ENCODE measurements around the gene CEACAM5.

DNA sequence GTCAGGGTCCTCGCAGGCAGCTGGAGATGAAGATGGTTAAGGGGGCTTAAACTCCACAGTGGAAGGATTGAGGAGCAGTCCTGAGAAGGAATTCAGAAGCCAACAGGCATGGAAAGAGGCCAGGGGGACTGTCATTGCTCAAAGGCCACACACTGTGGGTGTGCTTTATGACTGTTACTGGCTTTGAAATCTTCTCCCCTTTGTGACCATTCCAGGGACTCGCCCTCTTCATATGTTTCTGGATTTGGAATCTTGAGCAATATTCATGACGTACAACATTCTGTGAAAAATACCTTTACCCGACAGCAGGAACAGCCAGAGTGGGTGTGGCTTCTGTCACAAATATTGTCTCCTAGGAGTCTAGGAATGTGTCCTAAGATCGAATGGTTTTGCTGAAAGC is 36.9 kb upstream of the CEACAM5 start:
- no peak for TF ChIP-seq L3MBTL2 (conservative IDR thresholded peaks at IDR 0.05)
- no peak for TF ChIP-seq SP1 (IDR thresholded peaks at IDR 0.05)
- no peak for TF ChIP-seq FOXM1 (IDR thresholded peaks at IDR 0.05; ENCODE audit: borderline replicate concordance)
- no peak for TF ChIP-seq LEF1 (IDR thresholded peaks at IDR 0.05; ENCODE audit: borderline replicate concordance)
- TF ChIP-seq ARNT (IDR thresholded peaks at IDR 0.05) = no peak

All from HEK293T (cell line).